AG09309 (cell line): ENCODE measurements around the gene BBIP1.

Experiments used
- DNase-seq: peaks from one replicate; pipeline ENCODE4 v3.0.0-alpha.2; 2010; ENCODE audit warnings: low read depth
- H3K4me3 ChIP-seq: 2 replicates; pipeline ENCODE4 v1.5.1; 2011; ENCODE audit warnings: mild to moderate bottlenecking, low read depth, low read length, moderate library complexity; ENCODE audit not compliant: control insufficient read depth
- CTCF ChIP-seq: IDR thresholded peaks from 2 replicates; pipeline ENCODE4 v1.5.1; 2011; ENCODE audit warnings: mild to moderate bottlenecking, low read depth, low read length, inconsistent platforms; ENCODE audit not compliant: insufficient read depth, control insufficient read depth; ENCODE audit errors: missing control alignments

The BBIP1 gene

GRCh38 chr10:110900983-110901382 lies 18.0 kb downstream of the BBIP1 start:
- TF ChIP-seq CTCF, result no peak
- no peak for DNase-seq
- H3K4me3 ChIP-seq, result no peak overlapping the region

GRCh38 chr10:110898391-110898790 lies 20.6 kb downstream of the BBIP1 start:
- no peak for DNase-seq
- no peak for TF ChIP-seq CTCF
- no peak overlapping the region for H3K4me3 ChIP-seq

GRCh38 chr10:110897184-110897583 lies 21.8 kb downstream of the BBIP1 start:
- TF ChIP-seq CTCF, result no peak
- DNase-seq, result no peak
- H3K4me3 ChIP-seq, result no peak overlapping the region

- no peak overlapping the region for H3K4me3 ChIP-seq
- TF ChIP-seq CTCF, result peak; percentile 43
- DNase-seq, result no peak
Observed at GRCh38 chr10:110893559-110894179, 25.3 kb downstream of the BBIP1 start.

- H3K4me3 ChIP-seq, result no peak overlapping the region
- DNase-seq, result no peak
- no peak for TF ChIP-seq CTCF
Observed at GRCh38 chr10:110892602-110893288, 26.2 kb downstream of the BBIP1 start.

GRCh38 chr10:110887560-110887959 lies 31.4 kb downstream of the BBIP1 start:
- TF ChIP-seq CTCF, result no peak
- H3K4me3 ChIP-seq, result no peak overlapping the region
- DNase-seq, result no peak
